ENCODE data around the gene COA6.

DNA sequence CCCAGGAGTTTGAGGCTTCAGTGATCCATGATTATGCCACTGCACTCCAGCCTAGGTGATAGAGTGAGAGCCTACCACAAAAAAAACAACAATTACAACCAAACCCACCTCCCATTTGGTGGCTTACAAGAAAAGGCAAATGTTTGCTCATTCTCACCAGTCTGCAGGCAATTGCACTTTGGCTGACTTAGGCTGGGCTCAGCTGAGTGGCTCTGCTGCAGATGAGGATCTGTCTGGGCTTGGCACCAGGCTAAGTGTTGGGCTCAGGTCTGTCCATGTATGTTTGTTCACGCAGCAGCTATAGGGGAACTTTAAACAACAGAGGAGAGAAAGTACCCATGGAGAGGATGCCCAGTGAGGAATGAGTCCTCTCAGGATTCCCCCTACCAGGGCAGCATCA lies 28.0 kb upstream of the COA6 start:
- TF ChIP-seq POLR2AphosphoS5 (IDR thresholded peaks at IDR 0.05; ENCODE audit: low read depth, low read length): no peak
- no peak for TF ChIP-seq POLR2A (IDR thresholded peaks at IDR 0.05; ENCODE audit: low read depth, low read length)
- TF ChIP-seq TAF1 (IDR thresholded peaks at IDR 0.05; ENCODE audit: low read depth, low read length): no peak
- no peak for TF ChIP-seq POU2F2 (IDR thresholded peaks at IDR 0.05; ENCODE audit: low read depth, low read length)
- TF ChIP-seq PAX5 (IDR thresholded peaks at IDR 0.05; ENCODE audit: insufficient read depth, low read length, severe bottlenecking): no peak
- TF ChIP-seq SPI1 (IDR thresholded peaks at IDR 0.05; ENCODE audit: low read depth, low read length): no peak

Measured in GM12891 (cell line).